22Rv1 (cell line): Measurements from ENCODE around the gene SUPT3H.

ENCODE experiments used
- CTCF ChIP-seq: fragments of 450-650 bp; IDR thresholded peaks from 2 replicates; pipeline ENCODE4 v1.5.1; 2017; ENCODE audit warnings: mild to moderate bottlenecking
- ZFX ChIP-seq: fragments of 450-650 bp; IDR thresholded peaks from 2 replicates; pipeline ENCODE4 v1.6.1; 2017; ENCODE audit warnings: antibody characterized with exemption, borderline replicate concordance

- TF ChIP-seq CTCF (no peak), ZFX (no peak)
These were observed 207.9 kb downstream of the SUPT3H start for GRCh38 chr6:45169815-45170214.
